Measurements from ENCODE around the gene TOGARAM2.

TOGARAM2 gene

DNA sequence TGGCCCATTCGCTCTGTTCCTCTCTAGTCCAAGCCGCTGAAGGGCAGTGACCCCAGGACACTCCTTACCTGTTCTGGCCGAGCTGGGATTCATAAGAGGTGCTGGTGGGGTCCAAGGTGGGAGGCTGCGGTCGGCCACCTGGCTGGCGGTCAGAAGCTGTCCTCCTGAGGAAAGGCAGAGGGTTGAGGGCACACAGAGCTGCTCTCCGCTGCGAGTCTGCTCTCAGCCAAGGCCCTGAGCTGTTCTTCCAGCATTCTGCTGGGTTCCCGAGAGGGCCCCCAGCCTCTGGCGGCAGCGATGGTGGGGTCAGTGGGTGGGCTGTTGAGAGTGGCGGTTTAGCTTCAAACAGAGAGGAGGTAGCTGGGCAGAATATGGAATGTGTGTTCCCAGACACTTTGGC is 89.4 kb downstream of the TOGARAM2 start:
- Histone ChIP-seq H3K9me3 (ENCODE audit: insufficient read depth, low read length) (no peaks in the 10 kb centered on the region), H3K4me3 (ENCODE audit: insufficient read length, low read depth) (no peak overlapping the region), H3K27me3 (ENCODE audit: insufficient read depth, insufficient read length) (no peaks in the 10 kb centered on the region), H3K4me1 (ENCODE audit: insufficient read depth, insufficient read length) (no peaks in the 10 kb centered on the region), H3K36me3 (ENCODE audit: insufficient read depth, insufficient read length, low read length) (no peaks in the 10 kb centered on the region), H3K9ac (ENCODE audit: insufficient read length, low read depth) (no peak overlapping the region)
- DNase-seq (ENCODE audit: low read depth, low spot score), result no peak
- TF ChIP-seq SUZ12 (IDR thresholded peaks at IDR 0.05; ENCODE audit: extremely low read depth, insufficient read depth, insufficient read length) (no peak), ZNF274 (IDR thresholded peaks at IDR 0.05; ENCODE audit: low read depth, low read length) (no peak), YY1 (IDR thresholded peaks at IDR 0.05; ENCODE audit: insufficient read depth, insufficient read length) (no peak)

DNA sequence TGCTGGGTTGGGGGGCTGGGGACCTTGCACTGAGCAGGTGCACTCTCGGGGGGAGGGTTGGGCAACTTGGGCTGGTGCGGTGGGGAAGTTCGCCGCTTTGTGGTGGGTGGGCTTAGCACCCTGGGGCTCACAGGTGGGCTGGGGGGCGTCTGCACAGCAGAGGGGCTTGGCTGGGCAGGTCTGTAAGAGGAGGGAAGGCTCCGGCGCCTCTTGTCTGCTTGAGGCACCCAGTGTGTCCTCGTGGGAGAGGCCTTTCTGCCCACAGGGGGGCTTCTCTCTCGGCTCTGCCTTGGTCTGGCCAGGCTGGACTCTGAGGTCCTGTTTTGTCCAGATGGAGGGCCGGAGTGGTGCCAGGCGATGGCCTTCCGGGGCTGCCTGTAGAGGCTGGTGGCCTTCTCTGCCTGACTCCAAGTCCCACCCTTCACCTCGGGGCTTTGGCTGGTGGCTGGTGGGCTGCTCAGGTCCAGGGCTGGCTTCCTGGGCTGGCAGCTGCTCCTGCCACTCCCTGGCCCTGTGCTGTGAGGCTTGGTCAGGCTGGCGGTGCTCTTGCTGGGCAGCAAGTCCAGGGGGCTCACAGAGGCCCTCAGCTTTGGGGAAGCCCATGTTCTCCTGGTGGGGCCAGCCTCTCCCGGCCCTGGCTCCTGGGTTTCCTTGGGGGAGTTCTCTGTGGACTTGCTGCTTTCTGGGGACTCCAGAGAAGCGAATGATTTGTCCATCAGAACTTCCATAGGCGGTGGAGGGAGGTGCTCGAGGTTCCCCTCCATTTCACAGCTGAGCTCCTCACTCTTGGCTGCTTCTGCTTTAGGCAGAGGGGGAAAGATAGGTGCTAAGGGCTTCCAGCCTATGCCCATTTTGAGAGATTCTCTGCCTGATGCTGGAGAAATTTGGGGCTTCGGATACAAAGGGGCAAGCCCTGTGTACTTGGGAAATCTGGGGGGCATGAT is 90.2 kb downstream of the TOGARAM2 start:
- Histone ChIP-seq H3K9ac (ENCODE audit: insufficient read length, low read depth) (no peak overlapping the region), H3K27me3 (ENCODE audit: insufficient read depth, insufficient read length) (no peaks in the 10 kb centered on the region), H3K9me3 (ENCODE audit: insufficient read depth, low read length) (no peaks in the 10 kb centered on the region), H3K4me1 (ENCODE audit: insufficient read depth, insufficient read length) (no peaks in the 10 kb centered on the region), H3K4me3 (ENCODE audit: insufficient read length, low read depth) (no peak overlapping the region), H3K36me3 (ENCODE audit: insufficient read depth, insufficient read length, low read length) (no peaks in the 10 kb centered on the region)
- no peak for TF ChIP-seq YY1 (IDR thresholded peaks at IDR 0.05; ENCODE audit: insufficient read depth, insufficient read length)
- TF ChIP-seq SUZ12 (IDR thresholded peaks at IDR 0.05; ENCODE audit: extremely low read depth, insufficient read depth, insufficient read length), result no peak
- TF ChIP-seq ZNF274 (IDR thresholded peaks at IDR 0.05; ENCODE audit: low read depth, low read length), result no peak
- DNase-seq (ENCODE audit: low read depth, low spot score), result no peak

DNA sequence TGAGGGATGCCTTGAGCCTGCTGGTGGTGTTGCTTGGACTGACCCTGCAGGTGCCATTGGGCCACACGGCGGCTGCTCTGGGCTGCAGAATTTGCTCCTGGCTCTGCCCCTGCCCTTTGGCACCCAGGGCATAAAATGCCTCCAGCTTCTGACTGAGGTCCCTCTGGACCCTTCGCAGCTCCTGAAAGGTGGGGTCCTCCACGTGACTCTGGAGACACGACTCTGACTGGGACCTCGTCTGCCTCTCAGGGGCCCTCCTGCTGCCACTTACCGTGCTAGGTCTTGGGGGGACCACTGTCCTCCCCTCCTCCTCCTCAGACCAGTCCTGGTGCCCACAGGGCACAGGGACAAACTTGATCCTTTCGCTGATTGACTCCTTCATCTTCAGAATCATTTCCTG is 91.2 kb downstream of the TOGARAM2 start:
- Histone ChIP-seq H3K27me3 (ENCODE audit: insufficient read depth, insufficient read length) (no peaks in the 10 kb centered on the region), H3K9ac (ENCODE audit: insufficient read length, low read depth) (no peak overlapping the region), H3K36me3 (ENCODE audit: insufficient read depth, insufficient read length, low read length) (no peaks in the 10 kb centered on the region), H3K4me1 (ENCODE audit: insufficient read depth, insufficient read length) (no peaks in the 10 kb centered on the region), H3K4me3 (ENCODE audit: insufficient read length, low read depth) (no peak overlapping the region), H3K9me3 (ENCODE audit: insufficient read depth, low read length) (no peaks in the 10 kb centered on the region)
- no peak for DNase-seq (ENCODE audit: low read depth, low spot score)
- TF ChIP-seq YY1 (IDR thresholded peaks at IDR 0.05; ENCODE audit: insufficient read depth, insufficient read length) (no peak), SUZ12 (IDR thresholded peaks at IDR 0.05; ENCODE audit: extremely low read depth, insufficient read depth, insufficient read length) (no peak), ZNF274 (IDR thresholded peaks at IDR 0.05; ENCODE audit: low read depth, low read length) (no peak)

DNA sequence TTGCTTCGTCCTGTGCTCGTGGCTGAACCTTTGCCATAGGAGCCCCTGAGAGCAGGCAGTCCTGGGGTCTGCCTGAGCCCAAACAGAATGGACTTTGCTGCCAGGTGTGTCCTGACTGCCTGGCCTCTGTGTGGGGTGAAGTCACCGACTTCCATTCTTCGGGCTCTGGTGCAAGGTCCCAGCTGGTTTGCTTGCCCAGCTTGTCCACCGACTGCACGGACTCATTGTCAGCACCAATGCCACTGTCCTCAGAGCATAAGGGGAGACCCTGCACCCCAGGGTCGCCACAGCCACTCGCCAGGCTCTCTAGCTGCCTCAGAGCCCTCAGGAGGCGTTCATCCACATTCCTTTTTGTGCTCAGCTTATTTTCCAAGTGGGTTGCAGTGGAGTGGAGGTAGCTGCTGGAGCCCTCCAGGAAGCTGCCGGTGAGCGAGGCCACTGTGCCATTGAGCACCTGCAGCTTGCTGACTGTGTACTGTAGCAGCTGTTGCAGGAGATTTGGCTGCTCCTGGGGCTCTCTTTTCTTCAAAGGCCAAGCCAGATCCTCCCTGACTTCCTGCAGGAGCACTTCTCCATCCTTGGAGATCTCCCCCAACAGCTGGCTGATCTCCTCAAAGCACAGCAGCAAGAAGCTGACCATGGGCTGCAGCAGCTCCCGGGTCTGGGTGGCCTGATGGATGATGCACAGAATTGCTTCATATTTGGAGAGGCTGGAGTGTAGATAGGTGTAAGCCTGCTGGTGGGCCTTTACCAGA is 92.0 kb downstream of the TOGARAM2 start:
- no peaks in the 10 kb centered on the region for H3K9me3 ChIP-seq (ENCODE audit: insufficient read depth, low read length)
- no peaks in the 10 kb centered on the region for H3K27me3 ChIP-seq (ENCODE audit: insufficient read depth, insufficient read length)
- no peak overlapping the region for H3K9ac ChIP-seq (ENCODE audit: insufficient read length, low read depth)
- H3K36me3 ChIP-seq (ENCODE audit: insufficient read depth, insufficient read length, low read length), result no peaks in the 10 kb centered on the region
- H3K4me1 ChIP-seq (ENCODE audit: insufficient read depth, insufficient read length), result no peaks in the 10 kb centered on the region
- H3K4me3 ChIP-seq (ENCODE audit: insufficient read length, low read depth), result no peak overlapping the region
- no peak for TF ChIP-seq ZNF274 (IDR thresholded peaks at IDR 0.05; ENCODE audit: low read depth, low read length)
- TF ChIP-seq SUZ12 (IDR thresholded peaks at IDR 0.05; ENCODE audit: extremely low read depth, insufficient read depth, insufficient read length), result no peak
- TF ChIP-seq YY1 (IDR thresholded peaks at IDR 0.05; ENCODE audit: insufficient read depth, insufficient read length), result no peak
- DNase-seq (ENCODE audit: low read depth, low spot score), result no peak

DNA sequence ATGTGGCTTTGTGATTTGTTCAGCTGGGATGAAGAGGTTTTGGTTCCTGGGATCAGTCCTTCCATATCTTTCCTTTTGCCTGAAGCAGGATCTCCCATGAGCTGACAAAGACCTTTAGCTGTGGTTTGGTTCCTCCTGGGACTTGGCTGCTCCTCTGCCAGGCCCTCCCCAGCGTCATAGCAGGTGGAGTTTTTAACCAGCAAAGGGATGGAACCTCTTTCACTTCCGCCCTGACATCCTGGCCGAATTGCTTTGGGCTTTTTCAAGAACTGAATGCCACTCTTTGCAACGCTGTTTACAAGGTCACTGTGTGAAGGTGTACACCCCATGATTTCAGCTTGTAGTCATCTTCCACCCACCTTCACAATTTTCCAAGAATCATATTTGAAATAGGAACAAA is 92.8 kb downstream of the TOGARAM2 start:
- no peaks in the 10 kb centered on the region for H3K9me3 ChIP-seq (ENCODE audit: insufficient read depth, low read length)
- no peaks in the 10 kb centered on the region for H3K27me3 ChIP-seq (ENCODE audit: insufficient read depth, insufficient read length)
- no peak for TF ChIP-seq SUZ12 (IDR thresholded peaks at IDR 0.05; ENCODE audit: extremely low read depth, insufficient read depth, insufficient read length)
- TF ChIP-seq YY1 (IDR thresholded peaks at IDR 0.05; ENCODE audit: insufficient read depth, insufficient read length), result no peak
- no peak for TF ChIP-seq ZNF274 (IDR thresholded peaks at IDR 0.05; ENCODE audit: low read depth, low read length)
- no peaks in the 10 kb centered on the region for H3K36me3 ChIP-seq (ENCODE audit: insufficient read depth, insufficient read length, low read length)
- no peaks in the 10 kb centered on the region for H3K4me1 ChIP-seq (ENCODE audit: insufficient read depth, insufficient read length)
- H3K9ac ChIP-seq (ENCODE audit: insufficient read length, low read depth), result no peak overlapping the region
- H3K4me3 ChIP-seq (ENCODE audit: insufficient read length, low read depth), result no peak overlapping the region
- DNase-seq (ENCODE audit: low read depth, low spot score), result no peak

DNA sequence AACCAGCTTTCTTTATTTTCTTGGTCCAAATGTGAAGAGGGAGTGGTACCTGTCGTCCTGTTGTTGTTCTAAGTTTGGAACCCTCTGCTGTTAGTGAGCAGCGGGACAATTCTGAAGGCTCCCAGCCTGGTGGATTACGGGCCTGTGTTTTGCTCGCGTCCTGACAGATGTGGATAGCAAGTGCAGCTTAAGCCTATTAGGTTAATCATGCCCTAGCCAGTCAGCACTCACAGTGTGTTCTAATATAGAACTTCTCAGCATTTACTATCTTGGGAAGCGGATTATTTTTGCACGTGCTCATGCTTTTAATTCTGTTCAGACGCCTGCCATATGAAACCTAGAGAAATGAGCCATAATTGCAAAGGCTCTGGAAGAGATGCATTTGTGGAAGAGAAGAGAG is 93.3 kb downstream of the TOGARAM2 start, which contains the start of gene PCARE:
Gene PCARE, minus strand, starts transcription at position 113 of the 400 bp plus-strand sequence. CDS start 262 bp downstream, outside the sequence.
- H3K9me3 ChIP-seq (ENCODE audit: insufficient read depth, low read length), result peaks cover 3% of the 10 kb centered on the region; the same call in 1 of the 2 replicates
- no peaks in the 10 kb centered on the region for H3K27me3 ChIP-seq (ENCODE audit: insufficient read depth, insufficient read length)
- no peak for TF ChIP-seq SUZ12 (IDR thresholded peaks at IDR 0.05; ENCODE audit: extremely low read depth, insufficient read depth, insufficient read length)
- TF ChIP-seq ZNF274 (IDR thresholded peaks at IDR 0.05; ENCODE audit: low read depth, low read length), result no peak
- TF ChIP-seq YY1 (IDR thresholded peaks at IDR 0.05; ENCODE audit: insufficient read depth, insufficient read length), result no peak
- no peak within 1 kb of the TSS for H3K4me3 ChIP-seq (ENCODE audit: insufficient read length, low read depth)
- H3K36me3 ChIP-seq (ENCODE audit: insufficient read depth, insufficient read length, low read length), result no peaks in the 10 kb centered on the region
- no peaks in the 10 kb centered on the region for H3K4me1 ChIP-seq (ENCODE audit: insufficient read depth, insufficient read length)
- no peak for DNase-seq (ENCODE audit: low read depth, low spot score)
- H3K9ac ChIP-seq (ENCODE audit: insufficient read length, low read depth), result no peak within 1 kb of the TSS
